NT2/D1 (cell line): ENCODE data around the gene PRKG1.

Experiments used
- DNase-seq: peaks from one replicate; pipeline ENCODE4 v3.0.0-alpha.2; 2011; ENCODE audit warnings: low read depth, low spot score
- H3K27me3 ChIP-seq: 2 replicates; pipeline ENCODE4 v1.6.0; 2011; ENCODE audit warnings: mild to moderate bottlenecking; ENCODE audit not compliant: insufficient read length, insufficient read depth
- H3K36me3 ChIP-seq: 2 replicates; pipeline ENCODE4 v1.6.1; 2011; ENCODE audit warnings: mild to moderate bottlenecking, low read length, mixed read lengths; ENCODE audit not compliant: insufficient read depth, insufficient read length
- H3K4me1 ChIP-seq: 2 replicates; pipeline ENCODE4 v1.5.1; 2011; ENCODE audit not compliant: insufficient read depth, insufficient read length
- H3K4me3 ChIP-seq: 2 replicates; pipeline ENCODE4 v1.5.1; 2011; ENCODE audit warnings: low read depth; ENCODE audit not compliant: insufficient read length
- H3K9ac ChIP-seq: 2 replicates; pipeline ENCODE4 v1.6.0; 2011; ENCODE audit warnings: low read depth; ENCODE audit not compliant: insufficient read length
- H3K9me3 ChIP-seq: 2 replicates; pipeline ENCODE4 v1.5.1; 2011; ENCODE audit warnings: mild to moderate bottlenecking, low read length; ENCODE audit not compliant: insufficient read depth
- SUZ12 ChIP-seq: IDR thresholded peaks from 2 replicates; pipeline ENCODE4 v1.6.1; 2011; ENCODE audit not compliant: insufficient read length, insufficient read depth; ENCODE audit errors: extremely low read depth
- YY1 ChIP-seq: IDR thresholded peaks from 2 replicates; pipeline ENCODE4 v1.6.1; 2011; ENCODE audit not compliant: insufficient read length, insufficient read depth
- ZNF274 ChIP-seq: IDR thresholded peaks from 2 replicates; pipeline ENCODE4 v1.6.1; 2011; ENCODE audit warnings: mild to moderate bottlenecking, low read depth, low read length

The PRKG1 gene

DNA sequence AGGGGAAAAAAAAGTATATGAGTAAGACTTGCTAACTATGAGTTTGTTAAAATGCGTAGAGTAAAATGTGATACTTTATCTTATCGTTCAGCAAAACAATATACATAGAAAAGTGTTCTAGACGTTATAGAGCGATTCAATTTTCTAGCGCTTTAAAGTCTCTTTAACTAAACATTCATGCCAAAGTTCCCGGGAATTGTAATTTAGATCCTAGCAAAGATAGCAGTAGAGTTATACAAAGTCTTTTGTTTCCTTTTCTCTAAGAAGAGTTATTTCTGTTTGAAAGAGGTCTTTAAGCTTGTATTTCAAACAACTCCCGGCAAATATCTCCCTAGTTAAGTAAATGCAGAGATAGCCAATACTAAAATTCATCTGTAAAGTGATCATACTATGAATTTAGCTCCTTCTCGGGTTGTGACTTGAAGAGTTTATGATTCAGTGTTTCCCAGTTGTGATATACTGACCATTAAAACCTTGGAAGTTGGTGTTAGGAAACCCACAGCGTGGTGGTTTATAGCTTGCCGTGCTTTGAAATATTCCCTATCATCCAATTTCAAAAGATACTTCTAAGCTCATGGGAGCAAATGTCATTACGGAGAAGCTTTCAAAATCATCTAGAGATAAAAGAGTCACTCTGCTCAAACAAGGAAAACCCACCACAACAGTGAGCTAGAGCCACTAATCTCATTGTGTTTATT, 453.4 kb downstream of the PRKG1 start:
- Histone ChIP-seq H3K4me3 (no peak overlapping the region), H3K4me1 (no peaks in the 10 kb centered on the region), H3K36me3 (no peaks in the 10 kb centered on the region), H3K27me3 (no peaks in the 10 kb centered on the region), H3K9me3 (no peaks in the 10 kb centered on the region), H3K9ac (no peak overlapping the region)
- TF ChIP-seq SUZ12 = no peak
- no peak for TF ChIP-seq ZNF274
- TF ChIP-seq YY1 = no peak
- no peak for DNase-seq

DNA sequence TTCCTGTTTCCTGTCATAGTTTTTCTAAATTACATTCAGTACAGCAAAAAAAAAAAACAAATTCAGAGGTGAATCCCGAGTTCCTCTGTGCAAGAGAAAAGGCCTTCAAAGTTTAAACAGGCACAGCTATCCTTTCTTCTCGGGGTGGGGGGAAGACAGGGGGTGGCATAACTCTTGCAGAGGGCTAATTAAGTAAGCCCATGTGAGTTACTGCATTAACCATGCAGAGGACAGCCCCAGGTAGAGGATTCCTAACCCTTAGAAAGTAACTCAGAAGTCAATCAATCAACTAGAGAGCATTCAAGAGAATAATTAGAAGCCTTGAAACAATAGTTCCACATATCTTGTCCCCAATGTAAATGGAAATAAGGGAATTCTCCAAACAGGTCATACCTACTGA, 454.2 kb downstream of the PRKG1 start:
- H3K4me3 ChIP-seq = no peak overlapping the region
- no peaks in the 10 kb centered on the region for H3K27me3 ChIP-seq
- no peak for DNase-seq
- no peaks in the 10 kb centered on the region for H3K9me3 ChIP-seq
- TF ChIP-seq SUZ12 (no peak), YY1 (no peak), ZNF274 (no peak)
- H3K4me1 ChIP-seq = no peaks in the 10 kb centered on the region
- no peak overlapping the region for H3K9ac ChIP-seq
- no peaks in the 10 kb centered on the region for H3K36me3 ChIP-seq

DNA sequence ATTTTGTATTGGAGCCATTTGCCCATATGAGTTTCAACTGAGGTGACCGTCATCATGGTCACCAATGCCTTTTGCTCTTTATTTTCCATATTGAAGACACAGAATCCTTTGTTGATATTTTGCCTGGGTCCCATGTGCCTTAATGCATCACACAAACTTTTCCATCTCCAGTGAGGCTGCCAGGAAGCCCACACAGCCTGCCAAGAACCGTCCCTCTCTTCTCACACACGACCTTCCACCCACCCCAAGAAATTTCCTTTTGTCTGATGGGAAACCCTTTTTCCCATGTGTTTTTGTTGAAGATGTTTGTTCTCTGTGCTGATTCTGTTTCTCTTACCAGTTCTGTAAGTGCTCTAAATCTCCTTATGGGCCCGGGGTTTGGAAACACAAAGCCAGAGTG, 456.3 kb downstream of the PRKG1 start:
- Histone ChIP-seq H3K4me3 (no peak overlapping the region), H3K9me3 (no peaks in the 10 kb centered on the region), H3K9ac (no peak overlapping the region), H3K4me1 (no peaks in the 10 kb centered on the region), H3K27me3 (no peaks in the 10 kb centered on the region), H3K36me3 (no peaks in the 10 kb centered on the region)
- no peak for TF ChIP-seq ZNF274
- TF ChIP-seq SUZ12 = no peak
- TF ChIP-seq YY1 = no peak
- no peak for DNase-seq

DNA sequence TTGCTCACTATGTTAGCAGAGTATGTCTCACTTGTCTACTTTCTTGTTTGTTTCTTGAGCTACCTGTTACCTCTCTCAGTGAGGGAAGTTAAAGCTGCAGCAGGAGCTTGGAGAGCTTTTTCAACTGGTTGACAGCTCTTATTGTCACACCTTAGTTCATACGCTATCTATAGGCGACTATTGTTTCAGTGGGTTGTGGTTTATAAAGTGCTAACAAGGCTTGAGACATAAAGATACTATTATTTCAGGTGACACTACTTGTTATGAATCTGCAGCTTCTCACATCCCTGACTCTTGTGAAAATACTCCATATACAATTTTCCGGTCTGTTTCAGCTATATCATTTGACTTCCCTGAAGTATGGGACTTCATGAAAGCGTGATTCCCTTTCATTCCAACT, 457.8 kb downstream of the PRKG1 start:
- Histone ChIP-seq H3K9ac (no peak overlapping the region), H3K4me1 (no peaks in the 10 kb centered on the region), H3K36me3 (no peaks in the 10 kb centered on the region), H3K9me3 (no peaks in the 10 kb centered on the region), H3K27me3 (no peaks in the 10 kb centered on the region), H3K4me3 (no peak overlapping the region)
- TF ChIP-seq ZNF274 = no peak
- TF ChIP-seq SUZ12 = no peak
- no peak for TF ChIP-seq YY1
- no peak for DNase-seq

DNA sequence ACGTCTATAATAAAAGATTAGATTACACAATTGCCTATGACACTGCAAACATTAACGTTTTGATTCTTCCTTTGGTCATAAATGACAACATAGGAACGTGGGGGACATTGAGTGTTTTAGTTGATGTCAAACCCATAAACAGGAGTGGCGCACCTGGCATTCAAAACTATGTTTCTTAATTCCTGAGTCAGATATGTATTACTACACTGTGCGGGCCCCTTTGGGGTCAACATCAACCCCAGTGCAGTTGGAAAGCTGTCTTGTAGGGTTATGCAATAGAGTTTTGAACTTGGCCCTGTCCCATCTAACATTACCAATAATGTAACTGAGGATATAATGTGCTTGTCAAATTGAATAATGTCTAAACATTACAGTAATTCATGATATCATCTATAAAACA, 468.6 kb downstream of the PRKG1 start:
- H3K4me1 ChIP-seq = no peaks in the 10 kb centered on the region
- no peak overlapping the region for H3K9ac ChIP-seq
- H3K9me3 ChIP-seq = no peaks in the 10 kb centered on the region
- no peak for DNase-seq
- no peaks in the 10 kb centered on the region for H3K27me3 ChIP-seq
- H3K36me3 ChIP-seq = no peaks in the 10 kb centered on the region
- H3K4me3 ChIP-seq = no peak overlapping the region
- TF ChIP-seq YY1 (no peak), ZNF274 (no peak), SUZ12 (no peak)

DNA sequence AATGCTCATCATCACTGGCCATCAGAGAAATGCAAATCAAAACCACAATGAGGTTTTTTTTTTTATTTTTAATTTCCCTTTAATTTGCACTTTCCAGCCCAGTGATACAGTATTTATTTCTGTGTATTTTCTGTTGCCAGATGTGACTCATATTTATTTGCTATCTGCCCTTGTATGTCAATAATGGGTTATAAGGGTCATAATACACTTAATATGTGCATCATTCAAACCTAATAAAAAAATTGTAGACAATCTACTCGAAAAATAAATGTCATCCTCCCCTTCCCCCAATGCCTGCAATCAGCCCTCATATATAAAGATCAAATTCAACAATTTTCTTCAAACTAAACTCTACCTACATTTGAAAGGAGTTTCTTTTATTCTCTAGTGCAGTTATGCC, 470.6 kb downstream of the PRKG1 start:
- Histone ChIP-seq H3K36me3 (no peaks in the 10 kb centered on the region), H3K27me3 (no peaks in the 10 kb centered on the region), H3K4me1 (no peaks in the 10 kb centered on the region), H3K4me3 (no peak overlapping the region), H3K9ac (no peak overlapping the region), H3K9me3 (no peaks in the 10 kb centered on the region)
- TF ChIP-seq SUZ12 (no peak), YY1 (no peak), ZNF274 (no peak)
- no peak for DNase-seq

DNA sequence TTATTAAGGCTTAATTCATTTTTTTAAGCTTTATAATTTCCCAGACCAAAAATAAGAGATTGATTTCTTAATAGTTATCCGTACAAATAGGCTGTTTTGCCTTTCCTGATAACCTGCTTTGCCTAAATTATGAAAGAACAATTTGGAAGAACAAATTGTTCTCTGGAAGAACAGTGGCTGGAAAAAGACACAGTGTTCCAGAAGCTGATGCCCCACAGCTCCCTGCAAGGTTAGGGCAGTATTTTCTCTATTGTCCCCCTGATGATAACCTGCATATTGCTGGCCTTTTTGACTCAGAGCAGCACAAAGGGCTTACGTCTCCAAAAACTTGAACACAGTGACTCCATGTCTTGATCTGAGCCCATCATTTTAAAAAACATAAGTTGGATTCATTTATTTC, 473.7 kb downstream of the PRKG1 start:
- Histone ChIP-seq H3K9ac (no peak overlapping the region), H3K9me3 (no peaks in the 10 kb centered on the region), H3K4me1 (no peaks in the 10 kb centered on the region), H3K27me3 (no peaks in the 10 kb centered on the region), H3K4me3 (no peak overlapping the region), H3K36me3 (no peaks in the 10 kb centered on the region)
- TF ChIP-seq ZNF274 (no peak), SUZ12 (no peak), YY1 (no peak)
- DNase-seq = no peak
